HuH-7 (cell line): ENCODE data around the gene COA1.
"Not testable (repeated sequence)": the region's sequence is repeated elsewhere in the genome, so short reads cannot be mapped to it uniquely, and the experiment has no call there.

ENCODE experiments used
- DNase-seq: peaks from one replicate; pipeline ENCODE4 v3.0.0; 2011; ENCODE audit warnings: low spot score

COA1 gene

GRCh38 chr7:43729214-43729923, at the start of gene COA1:
TSS of gene COA1 (minus strand) at chr7:43729523. CDS start at chr7:43648614, 80,909 bp downstream.
- DNase-seq: peak; percentile 81

GRCh38 chr7:43778293-43779044, 49.1 kb upstream of the COA1 start:
- DNase-seq: not testable (repeated sequence)

- DNase-seq: not testable (repeated sequence)
Observed at GRCh38 chr7:43775255-43775654, 45.9 kb upstream of the COA1 start.

- DNase-seq: not testable (repeated sequence)
Observed at GRCh38 chr7:43773268-43773667, 43.9 kb upstream of the COA1 start.

GRCh38 chr7:43771573-43771972, 42.2 kb upstream of the COA1 start:
- DNase-seq: no peak

GRCh38 chr7:43771128-43771527, 41.8 kb upstream of the COA1 start:
- no peak for DNase-seq

GRCh38 chr7:43769791-43770465, 40.6 kb upstream of the COA1 start:
- no peak for DNase-seq

- no peak for DNase-seq
Observed at GRCh38 chr7:43769281-43769680, 40.0 kb upstream of the COA1 start.

GRCh38 chr7:43768887-43769272, 39.6 kb upstream of the COA1 start:
- no peak for DNase-seq

GRCh38 chr7:43768201-43768886, 39.0 kb upstream of the COA1 start:
- no peak for DNase-seq

GRCh38 chr7:43767311-43767710, 38.0 kb upstream of the COA1 start:
- no peak for DNase-seq

- DNase-seq: no peak
Observed at GRCh38 chr7:43766564-43766963, 37.2 kb upstream of the COA1 start.

- DNase-seq: no peak
Observed at GRCh38 chr7:43764807-43765491, 35.6 kb upstream of the COA1 start.

GRCh38 chr7:43764039-43764761, 34.9 kb upstream of the COA1 start:
- DNase-seq: no peak

GRCh38 chr7:43763183-43763582, 33.9 kb upstream of the COA1 start:
- DNase-seq: no peak

- DNase-seq: no peak
Observed at GRCh38 chr7:43761938-43762692, 32.8 kb upstream of the COA1 start.

- no peak for DNase-seq
Observed at GRCh38 chr7:43761382-43761781, 32.1 kb upstream of the COA1 start.

GRCh38 chr7:43760861-43761260, 31.5 kb upstream of the COA1 start:
- no peak for DNase-seq

GRCh38 chr7:43758822-43759683, 29.7 kb upstream of the COA1 start:
- DNase-seq: peak; percentile 54
